Stimulated activated CD4-positive, alpha-beta T cell treated with anti-CD3 and anti-CD28 coated beads, Interleukin-12 subunit alpha, Interleukin-12 subunit beta, amount 100 ng/mL, for 48 hours (primary cell): Measurements from ENCODE around the gene ZAP70.
A peak's percentile ranks its signal among the peaks of the same experiment; 100 is the strongest.
"Not testable (repeated sequence)": the region's sequence is repeated elsewhere in the genome, so short reads cannot be mapped to it uniquely, and the experiment has no call there.

Experiments
- DNase-seq, 3 donors: peaks; one replicate each; pipeline ENCODE4 v3.0.0-alpha.2; 2020; ENCODE audit warnings: low read depth in 2 of 3, low spot score in 1 of 3

Gene ZAP70

DNA sequence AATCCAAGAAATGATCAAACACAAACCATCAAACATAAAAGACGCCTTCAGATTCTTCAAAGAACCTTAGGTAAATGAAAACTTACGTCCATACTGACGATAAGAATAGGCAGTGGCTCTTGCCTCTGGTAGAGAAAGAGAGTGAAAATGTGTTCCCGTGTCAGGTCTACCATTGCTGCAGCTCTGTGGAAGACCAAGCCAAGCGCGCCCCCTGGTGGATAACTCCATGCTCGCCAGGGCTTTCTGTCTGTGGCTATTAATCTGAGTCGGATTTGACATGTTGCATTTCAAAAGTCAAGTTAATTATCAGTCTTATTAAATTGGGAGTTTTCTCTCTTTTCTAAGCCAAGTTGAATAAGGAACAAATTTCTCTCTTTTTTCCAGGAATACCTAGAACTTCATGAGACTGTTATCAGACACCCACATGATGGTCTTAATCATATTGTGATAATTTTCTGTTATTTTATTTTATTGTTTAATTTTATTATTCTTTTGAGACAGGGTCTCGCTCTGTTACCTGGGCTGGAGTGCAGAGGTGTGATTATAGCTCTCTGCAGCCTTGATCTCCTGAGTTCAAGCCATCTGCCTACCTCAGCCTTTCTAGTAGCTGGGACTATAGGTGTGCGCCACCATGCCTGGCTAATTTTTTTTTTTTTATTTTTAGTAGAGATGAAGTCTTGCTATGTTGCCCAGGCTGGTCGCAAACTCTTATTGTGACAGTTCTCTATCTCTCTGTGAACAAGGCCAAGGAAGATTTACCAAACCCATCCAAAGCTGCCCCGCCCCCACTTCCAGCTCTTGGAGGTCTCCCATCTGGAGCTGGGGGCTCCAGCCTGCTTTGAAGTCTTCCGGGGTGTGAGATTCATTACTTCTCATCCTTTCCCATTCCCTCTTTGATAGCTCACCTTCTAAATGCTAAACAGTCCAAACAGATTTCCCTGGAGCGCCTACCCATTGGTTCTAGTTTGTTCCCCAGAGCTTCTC is 15.8 kb upstream of the ZAP70 start:
- DNase-seq, result peak; percentile 84 to 97 (median 89)

DNA sequence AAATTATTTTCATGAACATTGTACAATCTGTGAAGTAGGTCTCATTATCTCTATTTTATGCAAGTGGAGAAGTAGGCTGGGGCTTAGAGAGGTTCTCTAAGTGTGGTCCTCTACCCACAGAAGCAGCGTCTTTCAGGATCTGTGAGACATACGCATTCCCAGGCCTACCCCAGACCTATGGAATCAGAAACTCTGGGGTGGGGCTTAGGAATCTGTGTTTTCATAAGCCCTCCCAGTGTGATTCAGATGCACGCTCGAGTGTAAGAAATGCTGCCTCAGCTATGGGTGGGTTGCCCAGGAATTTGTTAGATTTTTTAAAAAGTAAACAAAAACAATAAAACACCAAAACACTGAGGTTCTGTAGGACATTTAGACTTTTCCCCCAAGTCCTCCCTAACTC is 14.8 kb upstream of the ZAP70 start:
- DNase-seq, result no peak

DNA sequence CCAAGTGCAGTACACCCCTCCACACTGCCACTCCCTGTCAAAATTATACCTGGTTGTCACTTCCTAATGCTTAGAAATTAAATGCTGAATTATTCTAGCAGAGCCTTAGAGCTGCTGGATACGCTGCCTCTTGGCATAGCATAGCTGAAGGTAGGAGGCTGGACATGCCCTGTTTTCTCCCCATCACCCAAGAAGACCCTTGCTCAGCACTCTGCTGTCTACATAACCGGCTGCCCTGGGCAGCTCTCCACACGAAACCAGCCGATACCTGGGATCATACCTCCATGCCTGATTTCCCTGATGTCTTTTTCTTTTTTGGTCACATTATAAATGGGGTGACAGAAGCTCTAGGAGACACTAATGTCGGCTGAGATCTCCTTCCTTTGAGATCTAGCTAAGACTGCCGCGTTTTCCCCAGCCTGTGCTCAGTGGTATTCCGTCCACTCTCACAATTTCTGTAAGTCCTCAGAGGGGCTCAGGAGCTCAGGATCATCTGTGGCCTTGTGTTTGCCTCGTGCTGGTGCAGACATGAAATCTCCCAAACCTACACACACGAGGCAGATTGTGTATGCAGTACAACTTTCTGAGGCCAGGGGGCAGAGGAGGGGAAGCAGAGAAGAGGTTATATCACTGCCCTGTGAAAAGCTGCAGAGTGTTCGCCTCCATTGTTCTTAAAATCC is 13.5 kb upstream of the ZAP70 start:
- peak in 1 of 3 donors; percentile 73 for DNase-seq

DNA sequence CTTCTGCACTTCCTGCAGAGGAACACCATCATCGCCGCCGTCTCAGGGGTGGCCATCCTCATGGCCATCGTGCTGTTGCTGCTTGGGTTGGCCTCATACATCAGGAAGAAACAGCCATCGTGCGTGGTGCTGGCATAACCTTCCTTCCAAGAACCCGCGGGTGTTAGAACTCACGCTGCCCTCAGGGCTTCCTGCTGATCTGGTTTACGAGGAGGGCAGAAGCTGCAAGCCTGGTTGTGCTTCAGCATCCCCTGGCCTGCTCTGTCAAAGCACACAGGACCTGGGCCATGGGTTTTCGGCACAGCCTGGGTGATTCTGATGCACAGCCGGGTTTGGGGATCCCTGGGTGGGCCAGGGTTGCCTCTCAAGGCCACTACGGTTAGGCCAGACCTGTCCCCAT is 12.2 kb upstream of the ZAP70 start:
- no peak for DNase-seq

DNA sequence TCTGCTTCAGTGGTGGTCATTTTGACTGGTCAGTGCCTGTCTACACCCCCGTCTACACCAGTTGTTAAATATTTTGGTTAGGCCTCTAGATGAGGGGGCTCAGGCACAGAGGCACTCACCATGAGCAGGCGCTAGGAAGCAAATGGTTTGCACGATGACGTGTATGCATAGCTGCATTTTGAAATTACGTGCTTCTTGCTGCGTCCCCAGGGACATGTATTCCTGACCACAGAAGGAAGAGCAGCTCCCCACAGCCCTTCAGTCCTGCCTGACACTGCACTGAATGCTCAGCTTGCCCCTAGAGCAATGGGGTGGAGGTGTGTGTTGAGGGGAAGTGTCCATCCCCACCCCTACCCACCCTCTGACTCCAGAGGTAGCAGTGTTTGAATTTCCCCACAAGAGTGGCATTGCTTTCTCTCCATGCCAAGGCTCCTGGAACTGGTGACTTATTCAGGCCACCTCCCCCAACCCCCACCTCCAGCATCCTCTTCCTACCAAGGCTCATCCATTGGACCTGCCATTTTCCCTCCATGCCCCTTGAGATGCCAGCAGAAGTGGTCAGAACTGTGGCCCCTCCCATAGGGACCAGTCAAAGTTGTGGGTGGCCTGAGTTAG is 11.4 kb upstream of the ZAP70 start:
- no peak for DNase-seq

DNA sequence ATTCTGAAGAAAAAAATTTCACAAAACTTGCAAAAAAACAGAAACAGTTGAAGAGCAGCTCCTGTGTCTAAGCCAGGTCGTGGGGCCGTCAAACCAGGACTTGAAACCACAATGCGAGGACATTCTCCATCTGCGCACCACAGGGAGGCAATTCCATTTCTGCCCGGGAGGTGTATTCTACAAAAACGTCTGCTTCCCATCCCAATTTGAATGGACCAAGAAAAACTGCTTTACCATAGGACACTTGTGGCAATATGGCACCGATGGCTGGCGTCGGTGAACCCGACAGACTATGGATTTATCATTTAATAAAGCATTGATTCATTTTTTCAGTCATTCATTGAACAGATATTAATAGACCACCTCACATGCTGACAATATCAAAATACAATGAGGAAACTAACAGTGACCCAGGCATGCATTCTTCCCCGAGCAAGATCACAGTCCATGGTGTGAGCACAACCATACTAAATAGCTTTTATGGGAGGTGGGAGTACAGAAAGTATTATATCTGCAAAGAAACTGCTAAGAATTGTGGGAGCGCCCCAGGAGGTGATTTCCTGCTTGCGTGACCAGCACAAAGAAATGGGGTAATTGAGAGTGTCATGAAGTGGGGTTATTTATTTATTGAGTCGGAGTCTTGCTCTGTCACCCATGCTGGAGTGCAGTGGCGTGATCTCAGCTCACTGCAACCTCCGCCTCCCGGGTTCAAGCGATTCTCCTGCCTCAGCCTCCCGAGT is 10.5 kb upstream of the ZAP70 start:
- DNase-seq, result no peak

DNA sequence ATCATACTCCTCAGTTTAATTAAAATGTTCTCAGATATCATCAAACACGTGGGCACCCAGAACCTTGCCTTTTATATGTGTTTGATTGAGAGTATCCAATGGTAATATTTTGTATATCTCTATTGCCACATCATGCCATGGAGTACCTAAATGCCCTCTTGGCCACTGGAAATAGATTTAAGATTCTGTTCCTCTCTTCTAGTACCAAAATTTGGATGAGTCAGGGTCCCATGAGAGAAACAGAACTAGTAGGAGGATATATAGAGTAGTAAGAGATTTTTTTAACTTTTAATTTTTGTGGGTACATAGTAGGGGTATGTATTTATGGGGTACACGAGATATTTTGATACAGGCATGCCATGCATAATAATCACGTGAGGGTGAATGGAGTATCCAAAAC is 9.6 kb upstream of the ZAP70 start:
- no peak for DNase-seq

DNA sequence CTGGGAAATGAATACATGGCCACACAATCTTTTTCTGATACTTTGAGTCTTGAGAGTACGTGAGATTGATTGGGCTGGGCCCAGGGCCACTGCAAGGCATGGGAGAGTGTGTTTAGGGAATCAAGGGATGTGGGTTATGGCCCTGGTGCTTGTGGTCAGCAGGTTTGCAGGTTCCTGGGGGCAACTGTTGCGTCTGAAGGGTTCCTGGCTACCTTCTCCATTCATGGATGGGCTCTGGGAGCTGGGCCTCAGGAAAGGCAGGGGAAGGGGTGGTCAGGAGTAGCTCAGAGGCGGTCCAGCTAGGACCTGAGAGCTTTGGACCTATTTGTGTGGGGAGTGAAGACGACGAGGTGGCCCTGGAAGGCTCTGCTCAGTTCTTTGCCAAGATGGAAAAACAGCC is 8.4 kb upstream of the ZAP70 start:
- DNase-seq, result no peak

DNA sequence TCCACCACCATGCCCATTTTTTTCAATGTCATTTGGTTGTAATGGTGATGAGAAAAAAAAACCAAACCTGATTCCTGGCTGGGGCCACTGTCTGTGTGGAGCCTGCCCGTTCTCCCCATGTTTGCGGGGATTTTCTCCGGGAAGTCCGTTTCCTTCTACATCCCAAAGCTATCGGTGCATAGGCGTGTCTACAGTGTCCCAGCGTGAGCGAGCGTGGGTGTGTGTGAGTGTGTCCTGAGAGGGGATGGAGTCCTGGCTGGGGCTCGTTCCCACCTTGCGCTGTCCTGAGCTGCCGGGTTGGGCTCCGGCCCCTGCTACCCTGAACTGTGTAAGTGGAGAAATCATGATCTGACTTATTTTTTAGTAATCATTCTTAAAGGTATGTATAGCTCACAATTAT is 7.3 kb upstream of the ZAP70 start:
- DNase-seq, result no peak

DNA sequence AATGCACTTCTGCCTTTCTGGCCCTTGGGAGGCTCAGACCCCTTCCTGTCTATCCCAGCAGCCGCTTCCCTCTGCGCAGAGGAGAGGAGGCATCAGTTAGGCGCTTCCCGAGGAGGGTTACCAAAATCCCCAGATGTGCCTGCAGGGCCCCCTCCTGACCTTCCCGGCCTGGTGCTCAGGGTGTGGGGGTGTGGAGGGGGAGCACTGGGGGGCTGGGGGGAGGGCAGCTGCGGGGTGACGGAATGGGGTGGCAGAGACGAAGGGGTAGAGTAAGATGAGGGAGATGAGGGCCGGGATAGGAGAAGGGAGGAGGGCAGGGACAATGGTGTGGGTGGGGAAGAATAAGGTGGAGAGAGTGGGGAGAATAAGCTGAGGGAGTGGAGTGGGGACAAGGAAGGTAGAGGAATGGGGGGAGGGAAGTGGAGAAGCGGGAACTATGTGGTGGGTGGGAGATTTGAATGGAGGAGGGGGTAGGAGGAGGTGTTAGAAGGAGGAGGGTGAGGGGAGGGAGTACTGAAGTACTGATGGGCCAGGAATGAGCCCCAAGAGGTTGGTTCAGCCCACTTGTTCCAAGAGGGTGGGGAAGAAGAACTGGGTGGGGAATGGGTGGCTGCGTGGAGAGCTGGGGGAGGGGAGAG is 6.5 kb upstream of the ZAP70 start:
- DNase-seq, result no peak

DNA sequence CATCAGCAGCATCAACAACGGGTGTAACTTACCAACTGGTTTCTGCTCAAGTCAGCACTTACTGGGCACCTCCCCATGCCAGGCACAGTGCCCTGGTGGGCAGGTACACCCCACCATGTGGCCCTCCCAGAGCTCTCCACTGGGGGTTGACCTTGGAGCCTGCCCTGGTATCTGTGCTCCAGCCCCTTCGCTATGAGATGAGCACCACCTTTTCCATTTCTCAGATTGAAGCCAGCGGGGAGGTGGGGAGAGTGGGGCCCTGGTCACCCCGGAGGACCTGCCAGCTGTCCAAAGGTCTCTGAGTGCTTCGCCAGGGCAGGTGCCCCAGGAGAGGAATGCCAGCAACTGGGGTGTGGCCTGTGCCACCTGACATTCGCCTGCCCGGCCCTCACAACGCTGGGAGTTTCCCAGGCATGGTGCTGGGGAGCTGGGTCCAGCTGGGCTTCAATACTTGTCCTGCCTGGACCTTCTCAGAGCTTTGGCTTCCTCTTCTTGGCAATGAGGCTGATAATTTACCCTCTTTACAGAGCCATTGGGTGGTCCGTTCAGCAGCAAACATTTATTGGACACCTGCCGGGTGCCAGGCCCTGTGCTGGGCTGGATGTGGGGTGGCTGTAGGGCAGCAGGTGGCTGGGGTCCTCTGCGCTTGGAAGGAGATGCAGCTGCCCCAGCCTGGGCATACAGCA is 5.9 kb upstream of the ZAP70 start:
- no peak for DNase-seq

DNA sequence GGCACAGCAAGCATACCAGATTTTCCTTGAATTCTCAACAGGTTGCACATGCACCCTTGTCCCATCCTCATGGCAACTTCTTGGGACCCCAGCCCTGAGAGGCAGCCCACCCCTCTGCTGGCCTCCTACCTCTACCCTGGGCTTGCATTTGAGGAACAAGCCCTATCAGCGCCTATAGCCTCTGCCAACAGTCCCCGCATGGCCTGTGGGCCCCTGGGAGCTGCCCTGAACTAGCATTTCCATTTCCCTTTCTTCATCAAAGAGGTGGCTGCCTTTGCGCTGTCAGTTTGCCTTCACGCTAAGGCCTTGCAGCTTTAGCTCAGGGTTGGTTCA is 5.4 kb upstream of the ZAP70 start:
- DNase-seq, result no peak

DNA sequence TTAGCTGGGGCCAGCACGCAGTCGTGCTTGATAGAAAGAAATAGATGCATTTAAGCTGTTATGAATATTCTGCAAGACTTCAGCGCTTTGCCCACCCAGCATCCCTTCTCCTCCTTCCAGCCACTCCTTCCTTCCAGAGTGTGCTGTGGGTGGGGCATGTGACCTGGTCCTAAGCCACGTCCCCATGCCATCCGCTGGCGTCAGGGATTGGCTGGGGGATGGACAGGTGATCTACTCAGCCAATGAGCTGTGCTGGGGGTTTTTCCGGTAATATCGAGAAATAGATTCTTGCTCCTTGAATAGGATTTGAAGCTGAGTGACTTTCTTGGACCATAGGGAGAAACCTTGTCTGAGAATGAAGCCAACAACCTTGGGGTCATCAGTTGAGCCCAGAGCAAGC is 4.8 kb upstream of the ZAP70 start:
- DNase-seq, result no peak

DNA sequence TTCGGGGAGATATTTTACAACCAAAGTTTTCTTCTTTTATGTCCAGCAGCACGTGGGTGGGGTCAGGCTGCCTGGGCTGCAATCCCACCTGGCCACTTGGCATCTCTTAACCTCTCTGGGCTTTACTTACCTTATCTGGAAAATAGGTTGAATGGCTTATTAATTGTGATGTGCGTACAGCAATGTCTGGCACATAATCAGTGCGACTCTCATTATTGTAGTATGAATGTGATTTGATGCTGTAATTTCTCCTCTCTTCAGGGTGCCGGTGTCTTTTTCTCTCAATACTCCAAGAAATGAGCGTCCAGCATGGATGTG is 2.0 kb upstream of the ZAP70 start:
- no peak for DNase-seq

DNA sequence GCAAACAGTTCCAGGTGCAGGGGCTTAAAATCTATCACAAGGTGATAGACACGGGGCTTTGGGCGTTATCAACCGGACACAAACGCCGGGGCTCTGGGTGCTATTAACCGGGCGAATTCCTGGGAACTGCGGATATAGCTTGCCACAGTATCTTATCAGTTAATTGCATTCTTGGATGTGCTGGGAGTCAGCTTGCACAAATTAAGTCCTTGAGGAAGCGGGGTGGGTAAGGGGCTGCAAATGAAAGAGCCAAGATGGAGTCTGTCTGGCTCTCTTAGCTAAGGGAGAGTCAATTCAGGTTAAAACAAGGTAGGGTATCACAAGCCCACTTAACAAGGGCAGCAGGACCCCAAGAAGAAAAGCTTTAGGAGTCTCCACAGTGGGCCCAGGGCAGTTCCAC is 1.2 kb upstream of the ZAP70 start:
- not testable (repeated sequence) for DNase-seq

DNA sequence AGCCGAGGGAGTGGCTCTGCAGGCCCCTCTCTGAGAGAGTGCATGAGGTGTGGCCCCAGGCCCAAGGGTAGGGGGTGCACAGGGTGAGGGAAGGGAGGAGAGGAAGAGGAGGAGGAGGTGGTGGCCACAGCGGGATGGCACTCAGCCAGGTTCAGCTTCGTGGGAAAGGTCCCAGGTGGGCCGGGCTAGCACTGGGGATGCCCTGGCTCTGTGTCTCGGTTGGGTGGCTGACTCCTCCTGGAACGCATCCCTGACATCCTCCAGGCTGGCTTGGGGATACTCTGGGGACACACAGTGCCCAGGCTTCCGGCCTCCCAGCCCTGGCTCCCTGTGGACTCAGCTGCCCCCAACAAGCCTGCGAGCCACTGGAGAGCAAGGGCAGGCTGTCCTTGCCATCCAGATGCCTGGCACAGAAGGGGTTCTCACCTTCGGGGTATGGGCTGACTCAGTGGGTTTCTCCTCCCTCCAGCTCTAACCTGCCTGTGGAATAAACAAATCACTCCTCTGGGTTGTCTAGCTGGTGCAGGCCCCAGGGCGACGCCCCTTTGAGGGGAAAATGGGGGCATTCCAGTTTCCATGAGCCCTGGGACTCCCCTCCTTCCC is 582 bp upstream of the ZAP70 start:
- peak in 1 of 3 donors; percentile 38 for DNase-seq

DNA sequence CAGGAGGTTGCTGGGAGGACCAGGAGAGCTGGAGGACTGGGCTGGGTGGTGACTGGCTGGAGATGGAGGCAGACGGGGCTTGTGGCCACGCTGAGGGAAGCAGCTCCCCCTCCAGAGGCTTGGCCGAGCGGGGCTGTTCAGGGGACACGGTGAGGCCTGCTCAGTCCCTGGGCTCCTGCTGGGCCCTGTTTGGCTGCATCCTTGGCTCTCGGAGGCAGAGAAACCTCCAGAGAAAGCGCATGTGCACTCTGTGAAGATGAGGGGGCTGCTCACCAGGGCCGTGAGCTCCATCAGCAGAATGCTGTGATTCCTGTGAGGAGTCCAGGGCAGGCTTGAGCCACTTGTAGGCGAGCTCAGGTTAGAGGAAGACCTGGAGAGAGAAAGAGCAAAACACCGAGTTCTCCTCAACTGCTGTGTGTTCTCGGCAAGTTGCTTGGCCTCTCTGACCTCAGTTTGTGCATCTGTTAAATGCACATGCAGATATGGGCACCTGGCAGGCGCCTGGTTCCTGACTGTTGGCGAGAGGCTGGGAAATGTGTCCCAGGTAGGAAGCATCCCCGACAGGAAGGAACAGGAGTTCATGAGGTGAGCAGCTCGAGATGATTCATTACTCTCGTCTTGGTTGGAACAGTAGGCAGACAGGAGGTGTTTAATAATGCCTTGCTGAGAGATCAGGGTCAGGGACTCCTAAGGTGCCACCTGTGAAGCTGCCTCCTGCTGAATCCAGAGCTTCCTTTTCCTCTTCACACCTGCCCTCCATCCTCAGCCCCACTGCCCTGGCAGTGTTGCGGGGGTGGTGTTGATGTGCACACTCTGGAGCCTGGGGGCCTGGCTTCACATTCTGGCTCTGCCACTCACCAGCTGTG is 941 bp downstream of the ZAP70 start:
- DNase-seq, result no peak

DNA sequence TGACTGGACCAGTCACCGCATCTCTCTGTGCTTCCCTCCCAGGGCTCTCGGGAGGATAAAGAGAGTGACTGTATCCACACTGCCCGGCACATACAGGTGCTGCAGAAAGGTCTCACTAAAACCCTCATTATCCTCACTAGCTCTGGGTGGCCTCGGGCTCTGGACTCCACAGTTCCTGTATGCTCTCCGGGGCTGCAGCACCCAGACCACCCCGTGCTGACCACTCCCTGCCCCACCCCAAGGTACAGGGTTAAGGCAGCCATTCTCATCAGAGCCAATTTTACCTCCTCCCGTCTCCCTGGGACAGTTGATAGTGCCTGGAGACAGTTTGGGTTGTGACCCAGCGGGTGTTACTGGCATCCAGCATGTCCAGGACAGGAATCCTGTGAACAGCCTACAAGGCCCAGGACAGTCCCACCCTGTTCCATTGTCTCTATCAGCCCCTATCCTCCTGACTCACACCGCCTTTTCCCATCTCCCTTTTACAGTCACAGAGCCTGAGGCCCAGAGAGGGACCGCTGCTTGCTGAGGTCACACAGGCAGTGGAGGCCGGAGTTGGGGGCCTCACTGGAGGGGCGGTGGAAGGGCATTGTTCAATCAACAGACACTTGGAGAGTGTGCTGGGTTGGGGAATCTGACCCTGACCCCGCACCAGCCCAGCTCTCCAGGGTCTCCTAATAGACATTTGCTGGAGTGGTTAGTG is 1.7 kb downstream of the ZAP70 start:
- DNase-seq, result no peak
